SK-N-SH (cell line): ENCODE data around the gene CD300LF. TPM values are rescaled to one million over a fixed set of nuclear protein-coding genes. Genes with fewer than 3 reads are reported as not detected.

Experiments used
- CTCF ChIA-PET: fragments of 300-600, 350-600 bp; formaldehyde crosslinking; extraction: SDS; loops from one replicate; lab custom pipeline; 2021; lab: Yijun Ruan, JAX
- POLR2A ChIA-PET: fragments of 350-600 bp; sonication (Branson Sonifier 250); formaldehyde crosslinking; extraction: SDS; loops from one replicate; lab custom pipeline; 2020; ENCODE audit warnings: antibody characterized with exemption, inconsistent platforms; lab: Yijun Ruan, JAX
- DNase-seq: peaks from one replicate; pipeline ENCODE4 v3.0.0; 2012
- H2AFZ ChIP-seq: fragments of 200-600 bp; sonication (generic); 2 replicates; pipeline ENCODE4 v1.8.1; 2016; ENCODE audit warnings: antibody characterized with exemption, mild to moderate bottlenecking, low read depth
- H3F3A ChIP-seq: fragments of 200-600 bp; sonication (generic); replicated peaks from 2 replicates; pipeline ENCODE3; 2016; ENCODE audit warnings: antibody characterized with exemption, mild to moderate bottlenecking; ENCODE audit not compliant: insufficient read depth
- H3K27ac ChIP-seq, 2 experiments: fragments of 200-500 bp in 1 of 2; fragments of 200-600 bp in 1 of 2; sonication (Bioruptor generic) in 1 of 2; sonication (generic), shearing (Covaris generic) in 1 of 2; 2 replicates each; pipeline versions ENCODE4 v1.5.1 to v1.6.1; 2014 to 2016; ENCODE audit warnings: low read depth in 2 of 2, inconsistent platforms in 1 of 2, low read length in 1 of 2, mild to moderate bottlenecking in 1 of 2, mixed read lengths in 1 of 2
- H3K27me3 ChIP-seq: fragments of 200-600 bp; sonication (generic), shearing (Covaris generic); 2 replicates; pipeline ENCODE4 v1.6.1; 2016; ENCODE audit warnings: mixed run types; ENCODE audit not compliant: insufficient read depth
- H3K36me3 ChIP-seq, 2 experiments: fragments of 200-500 bp in 1 of 2; fragments of 200-600 bp in 1 of 2; sonication (Bioruptor generic) in 1 of 2; sonication (generic) in 1 of 2; replicated peaks in 1 of 2; 2 replicates each; pipeline versions ENCODE3 to v1.5.1; 2014 to 2016; ENCODE audit warnings: low read length in 1 of 2, mild to moderate bottlenecking in 1 of 2; ENCODE audit not compliant: insufficient read depth in 2 of 2, control insufficient read depth in 1 of 2
- H3K4me1 ChIP-seq, 2 experiments: fragments of 200-500 bp in 1 of 2; fragments of 200-600 bp in 1 of 2; sonication (Bioruptor generic) in 1 of 2; sonication (generic), shearing (Covaris generic) in 1 of 2; 2 replicates each; pipeline versions ENCODE4 v1.5.1 to v1.6.1; 2014 to 2016; ENCODE audit warnings: low read depth in 1 of 2, low read length in 1 of 2, mixed run types in 1 of 2; ENCODE audit not compliant: insufficient read depth in 2 of 2, control insufficient read depth in 1 of 2
- H3K4me2 ChIP-seq: fragments of 200-600 bp; sonication (generic), shearing (Covaris generic); 2 replicates; pipeline ENCODE4 v1.6.1; 2017; ENCODE audit warnings: mixed run types
- H3K4me3 ChIP-seq, 2 experiments: fragments of 200-500 bp in 1 of 2; fragments of 200-600 bp in 1 of 2; sonication (Bioruptor generic) in 1 of 2; sonication (generic), shearing (Covaris generic) in 1 of 2; 2 replicates each; pipeline versions ENCODE4 v1.5.1 to v1.8.1; 2014 to 2016; ENCODE audit warnings: low read depth in 2 of 2, inconsistent platforms in 1 of 2, low read length in 1 of 2, mild to moderate bottlenecking in 1 of 2, mixed read lengths in 1 of 2, moderate library complexity in 1 of 2
- H3K79me2 ChIP-seq: fragments of 200-600 bp; sonication (generic); 2 replicates; pipeline ENCODE4 v1.8.1; 2017; ENCODE audit warnings: mild to moderate bottlenecking; ENCODE audit not compliant: insufficient read depth
- H3K9ac ChIP-seq: fragments of 200-600 bp; sonication (generic); 2 replicates; pipeline ENCODE4 v1.6.1; 2017; ENCODE audit warnings: mixed run types
- H3K9me2 ChIP-seq: fragments of 200-600 bp; sonication (generic); 2 replicates; pipeline ENCODE4 v1.6.1; 2017; ENCODE audit warnings: mixed run types
- H3K9me3 ChIP-seq: fragments of 200-600 bp; sonication (generic); 2 replicates; pipeline ENCODE4 v1.6.1; 2017; ENCODE audit warnings: mixed run types, mild to moderate bottlenecking, moderate library complexity
- H4K20me1 ChIP-seq: fragments of 200-600 bp; sonication (generic); 2 replicates; pipeline ENCODE4 v1.6.1; 2017; ENCODE audit warnings: mild to moderate bottlenecking, mixed run types; ENCODE audit not compliant: insufficient read depth
- ELF1 ChIP-seq: IDR thresholded peaks from 2 replicates; pipeline ENCODE4 v1.4.0; 2012
- EP300 ChIP-seq, 2 experiments: IDR thresholded peaks; 2 replicates each; pipeline versions ENCODE4 v1.4.0 to v1.6.1; 2012; ENCODE audit warnings: borderline replicate concordance in 1 of 2, low read depth in 1 of 2, low read length in 1 of 2
- GABPA ChIP-seq: IDR thresholded peaks from 2 replicates; pipeline ENCODE4 v1.4.0; 2012; ENCODE audit warnings: low read depth, mild to moderate bottlenecking
- JUND ChIP-seq: IDR thresholded peaks from 2 replicates; pipeline ENCODE4 v1.4.0; 2012
- MXI1 ChIP-seq: IDR thresholded peaks from 2 replicates; pipeline ENCODE4 v1.6.1; 2012; ENCODE audit warnings: mild to moderate bottlenecking, low read depth, low read length, improper control_type of control experiment
- NFIC ChIP-seq: IDR thresholded peaks from 2 replicates; pipeline ENCODE4 v1.4.0; 2012; ENCODE audit warnings: borderline replicate concordance
- NRF1 ChIP-seq: IDR thresholded peaks from 2 replicates; pipeline ENCODE4 v1.6.1; 2012; ENCODE audit warnings: low read depth, mild to moderate bottlenecking, low read length
- POLR2AphosphoS5 ChIP-seq: IDR thresholded peaks from 2 replicates; pipeline ENCODE4 v1.6.1; 2012; ENCODE audit warnings: low read depth, low read length
- TAF1 ChIP-seq: IDR thresholded peaks from 2 replicates; pipeline ENCODE4 v1.6.1; 2012; ENCODE audit warnings: low read depth, mild to moderate bottlenecking, low read length, moderate library complexity, borderline replicate concordance
- TCF12 ChIP-seq: IDR thresholded peaks from 2 replicates; pipeline ENCODE4 v1.4.0; 2012
- TEAD4 ChIP-seq: IDR thresholded peaks from 2 replicates; pipeline ENCODE4 v1.4.0; 2012; ENCODE audit warnings: mild to moderate bottlenecking, borderline replicate concordance; ENCODE audit not compliant: insufficient read depth
- YY1 ChIP-seq: IDR thresholded peaks from 2 replicates; pipeline ENCODE4 v1.4.0; 2012; ENCODE audit warnings: low read depth, mild to moderate bottlenecking
- WGBS: methylation state at CpG from one replicate; pipeline ENCODE4 v1.1.6; 2017; ENCODE audit warnings: low lambda C conversion rate; 5-methylcytosine and 5-hydroxymethylcytosine counted together
- polyA plus RNA-seq, 3 experiments: library from polyadenylated mRNA; depleted of rRNA; stranded (reverse); fragments of >200 nt; gene quantifications; 2 replicates each; pipeline ENCODE4 v1.2.3, GENCODE V29; 2012
- TF ChIP-seq, protein P1 (sequence below): IDR thresholded peaks from 2 replicates; pipeline ENCODE4; 2012
- TF ChIP-seq, protein P2 (sequence below): IDR thresholded peaks from 2 replicates; pipeline ENCODE4 v1.6.1; 2012; ENCODE audit warnings: mild to moderate bottlenecking, low read depth, low read length, moderate library complexity
- TF ChIP-seq, protein P3 (sequence below): fragments of 200-600 bp; sonication (generic); IDR thresholded peaks from 2 replicates; pipeline ENCODE4 v1.6.1; 2017; ENCODE audit warnings: antibody characterized with exemption, mild to moderate bottlenecking, moderate library complexity
- TF ChIP-seq, protein P4 (sequence below): IDR thresholded peaks from 2 replicates; pipeline ENCODE4 v1.4.0; 2012; ENCODE audit warnings: low read depth, borderline replicate concordance

The CD300LF gene
- polyA plus RNA-seq, 1 of the 3 experiments (the other 2 are of a cell fraction) = not detected

DNA sequence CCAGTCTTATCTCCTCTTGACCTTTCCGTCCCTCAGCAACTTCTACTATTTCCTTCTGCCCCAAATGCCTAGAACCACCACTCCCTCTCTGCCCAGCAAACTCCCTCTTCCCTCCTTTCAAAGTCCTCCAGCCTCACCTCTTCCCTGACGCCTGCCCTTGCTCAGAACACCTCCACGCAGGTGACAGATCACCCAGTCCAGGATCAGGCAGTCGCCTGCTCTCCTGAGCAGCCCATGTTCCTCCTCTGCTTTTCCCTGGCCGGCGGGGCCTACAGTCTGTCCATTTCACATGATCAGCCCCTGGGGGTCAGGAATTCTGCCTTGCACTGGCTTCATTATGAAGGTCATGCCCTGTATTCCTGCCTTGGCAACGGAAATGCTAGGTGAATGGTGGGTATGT lies 422 bp downstream of the CD300LF start:
- ChIA-PET CTCF (no interaction called here), POLR2A (no interaction called here)
- H3K27me3 ChIP-seq = no peaks in the 10 kb centered on the region
- no peak overlapping the region for H2AFZ ChIP-seq
- WGBS = 44% methylated on average over 7 of the region's 7 CpGs
- no peak overlapping the region for H3K27ac ChIP-seq
- H3K9me2 ChIP-seq = no peaks in the 10 kb centered on the region
- no peak for TF ChIP-seq EP300 (IDR thresholded peaks at IDR 0.05; ENCODE audit: borderline replicate concordance in 1 of 2, low read depth in 1 of 2, low read length in 1 of 2)
- TF ChIP-seq ELF1 = no peak
- no peak for TF ChIP-seq TEAD4
- TF ChIP-seq, protein P1, sequence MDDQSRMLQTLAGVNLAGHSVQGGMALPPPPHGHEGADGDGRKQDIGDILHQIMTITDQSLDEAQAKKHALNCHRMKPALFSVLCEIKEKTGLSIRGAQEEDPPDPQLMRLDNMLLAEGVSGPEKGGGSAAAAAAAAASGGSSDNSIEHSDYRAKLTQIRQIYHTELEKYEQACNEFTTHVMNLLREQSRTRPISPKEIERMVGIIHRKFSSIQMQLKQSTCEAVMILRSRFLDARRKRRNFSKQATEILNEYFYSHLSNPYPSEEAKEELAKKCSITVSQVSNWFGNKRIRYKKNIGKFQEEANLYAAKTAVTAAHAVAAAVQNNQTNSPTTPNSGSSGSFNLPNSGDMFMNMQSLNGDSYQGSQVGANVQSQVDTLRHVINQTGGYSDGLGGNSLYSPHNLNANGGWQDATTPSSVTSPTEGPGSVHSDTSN = no peak
- TF ChIP-seq, protein P2, sequence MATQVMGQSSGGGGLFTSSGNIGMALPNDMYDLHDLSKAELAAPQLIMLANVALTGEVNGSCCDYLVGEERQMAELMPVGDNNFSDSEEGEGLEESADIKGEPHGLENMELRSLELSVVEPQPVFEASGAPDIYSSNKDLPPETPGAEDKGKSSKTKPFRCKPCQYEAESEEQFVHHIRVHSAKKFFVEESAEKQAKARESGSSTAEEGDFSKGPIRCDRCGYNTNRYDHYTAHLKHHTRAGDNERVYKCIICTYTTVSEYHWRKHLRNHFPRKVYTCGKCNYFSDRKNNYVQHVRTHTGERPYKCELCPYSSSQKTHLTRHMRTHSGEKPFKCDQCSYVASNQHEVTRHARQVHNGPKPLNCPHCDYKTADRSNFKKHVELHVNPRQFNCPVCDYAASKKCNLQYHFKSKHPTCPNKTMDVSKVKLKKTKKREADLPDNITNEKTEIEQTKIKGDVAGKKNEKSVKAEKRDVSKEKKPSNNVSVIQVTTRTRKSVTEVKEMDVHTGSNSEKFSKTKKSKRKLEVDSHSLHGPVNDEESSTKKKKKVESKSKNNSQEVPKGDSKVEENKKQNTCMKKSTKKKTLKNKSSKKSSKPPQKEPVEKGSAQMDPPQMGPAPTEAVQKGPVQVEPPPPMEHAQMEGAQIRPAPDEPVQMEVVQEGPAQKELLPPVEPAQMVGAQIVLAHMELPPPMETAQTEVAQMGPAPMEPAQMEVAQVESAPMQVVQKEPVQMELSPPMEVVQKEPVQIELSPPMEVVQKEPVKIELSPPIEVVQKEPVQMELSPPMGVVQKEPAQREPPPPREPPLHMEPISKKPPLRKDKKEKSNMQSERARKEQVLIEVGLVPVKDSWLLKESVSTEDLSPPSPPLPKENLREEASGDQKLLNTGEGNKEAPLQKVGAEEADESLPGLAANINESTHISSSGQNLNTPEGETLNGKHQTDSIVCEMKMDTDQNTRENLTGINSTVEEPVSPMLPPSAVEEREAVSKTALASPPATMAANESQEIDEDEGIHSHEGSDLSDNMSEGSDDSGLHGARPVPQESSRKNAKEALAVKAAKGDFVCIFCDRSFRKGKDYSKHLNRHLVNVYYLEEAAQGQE = no peak
- no peak for TF ChIP-seq MXI1
- TF ChIP-seq TCF12 = no peak
- TF ChIP-seq JUND = no peak
- no peak for TF ChIP-seq NRF1
- no peak for TF ChIP-seq GABPA
- TF ChIP-seq YY1 = no peak
- TF ChIP-seq, protein P3, sequence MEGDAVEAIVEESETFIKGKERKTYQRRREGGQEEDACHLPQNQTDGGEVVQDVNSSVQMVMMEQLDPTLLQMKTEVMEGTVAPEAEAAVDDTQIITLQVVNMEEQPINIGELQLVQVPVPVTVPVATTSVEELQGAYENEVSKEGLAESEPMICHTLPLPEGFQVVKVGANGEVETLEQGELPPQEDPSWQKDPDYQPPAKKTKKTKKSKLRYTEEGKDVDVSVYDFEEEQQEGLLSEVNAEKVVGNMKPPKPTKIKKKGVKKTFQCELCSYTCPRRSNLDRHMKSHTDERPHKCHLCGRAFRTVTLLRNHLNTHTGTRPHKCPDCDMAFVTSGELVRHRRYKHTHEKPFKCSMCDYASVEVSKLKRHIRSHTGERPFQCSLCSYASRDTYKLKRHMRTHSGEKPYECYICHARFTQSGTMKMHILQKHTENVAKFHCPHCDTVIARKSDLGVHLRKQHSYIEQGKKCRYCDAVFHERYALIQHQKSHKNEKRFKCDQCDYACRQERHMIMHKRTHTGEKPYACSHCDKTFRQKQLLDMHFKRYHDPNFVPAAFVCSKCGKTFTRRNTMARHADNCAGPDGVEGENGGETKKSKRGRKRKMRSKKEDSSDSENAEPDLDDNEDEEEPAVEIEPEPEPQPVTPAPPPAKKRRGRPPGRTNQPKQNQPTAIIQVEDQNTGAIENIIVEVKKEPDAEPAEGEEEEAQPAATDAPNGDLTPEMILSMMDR = no peak
- TF ChIP-seq POLR2AphosphoS5 = no peak
- TF ChIP-seq, protein P4, sequence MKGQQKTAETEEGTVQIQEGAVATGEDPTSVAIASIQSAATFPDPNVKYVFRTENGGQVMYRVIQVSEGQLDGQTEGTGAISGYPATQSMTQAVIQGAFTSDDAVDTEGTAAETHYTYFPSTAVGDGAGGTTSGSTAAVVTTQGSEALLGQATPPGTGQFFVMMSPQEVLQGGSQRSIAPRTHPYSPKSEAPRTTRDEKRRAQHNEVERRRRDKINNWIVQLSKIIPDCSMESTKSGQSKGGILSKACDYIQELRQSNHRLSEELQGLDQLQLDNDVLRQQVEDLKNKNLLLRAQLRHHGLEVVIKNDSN = no peak
- no peak for TF ChIP-seq NFIC
- no peak for TF ChIP-seq TAF1
- no peaks in the 10 kb centered on the region for H3K79me2 ChIP-seq
- no peak overlapping the region for H3K9ac ChIP-seq
- H4K20me1 ChIP-seq = no peaks in the 10 kb centered on the region
- no peaks in the 10 kb centered on the region for H3F3A ChIP-seq
- H3K4me3 ChIP-seq = no peak overlapping the region
- H3K4me1 ChIP-seq = no peaks in the 10 kb centered on the region
- no peaks in the 10 kb centered on the region for H3K9me3 ChIP-seq
- H3K36me3 ChIP-seq = no peaks in the 10 kb centered on the region
- no peak for DNase-seq
- no peak overlapping the region for H3K4me2 ChIP-seq
